Measurements from ENCODE around the gene CCT3. TPM values are rescaled to one million over a fixed set of nuclear protein-coding genes. Genes with fewer than 3 reads are reported as not detected.

The CCT3 gene
- total RNA-seq, 2 donors from 2014 or later = 102 to 146 TPM

DNA sequence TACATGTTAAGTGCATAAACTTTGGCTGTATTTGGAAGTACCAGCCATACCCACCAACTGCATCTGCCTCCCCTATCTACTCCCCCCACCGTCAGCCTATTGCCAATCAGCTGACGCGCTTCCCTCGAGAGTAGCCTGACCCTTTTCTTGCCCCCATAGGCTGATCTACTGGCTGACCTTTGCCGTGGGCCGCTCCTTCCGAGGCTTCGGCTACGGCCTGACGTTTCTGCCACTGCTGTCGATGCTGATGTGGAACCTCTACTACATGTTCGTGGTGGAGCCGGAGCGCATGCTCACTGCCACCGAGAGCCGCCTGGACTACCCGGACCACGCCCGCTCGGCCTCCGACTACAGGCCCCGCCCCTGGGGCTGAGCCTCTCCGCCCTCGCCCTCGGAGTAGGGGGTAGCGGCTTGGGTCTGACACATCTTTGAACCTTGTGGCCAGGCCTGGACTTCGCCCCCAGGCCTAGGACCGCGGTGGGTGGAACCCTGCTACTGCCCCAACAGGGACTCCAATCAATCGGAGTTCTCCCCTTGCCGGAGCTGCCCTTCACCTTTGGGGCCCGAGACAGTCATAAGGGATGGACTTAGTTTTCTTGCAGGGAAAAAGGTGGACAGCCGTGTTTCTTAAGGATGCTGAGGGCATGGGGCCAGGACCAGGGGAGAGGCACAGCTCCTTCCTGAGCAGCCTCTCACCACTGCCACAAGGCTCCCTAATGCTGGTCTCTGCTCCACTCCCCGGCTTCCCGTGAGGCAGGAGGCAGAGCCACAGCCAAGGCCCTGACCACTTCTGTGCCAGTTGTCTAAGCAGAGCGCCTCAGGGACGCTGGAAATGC, 46.6 kb downstream of the CCT3 start:
- Histone ChIP-seq H3K27me3 (no peaks in the 10 kb centered on the region), H3K4me3 (peak overlapping the region; percentile 35 to 46), H3K9me3 (no peaks in the 10 kb centered on the region), H3K27ac (peak overlapping the region; percentile 80 to 83), H3K36me3 (no peaks in the 10 kb centered on the region), H3K4me1 (peaks cover 0 to 19% of the 10 kb centered on the region in 2 donors)
- DNase-seq (ENCODE audit: low spot score) = peak; percentile 95
- TF ChIP-seq, protein P1, sequence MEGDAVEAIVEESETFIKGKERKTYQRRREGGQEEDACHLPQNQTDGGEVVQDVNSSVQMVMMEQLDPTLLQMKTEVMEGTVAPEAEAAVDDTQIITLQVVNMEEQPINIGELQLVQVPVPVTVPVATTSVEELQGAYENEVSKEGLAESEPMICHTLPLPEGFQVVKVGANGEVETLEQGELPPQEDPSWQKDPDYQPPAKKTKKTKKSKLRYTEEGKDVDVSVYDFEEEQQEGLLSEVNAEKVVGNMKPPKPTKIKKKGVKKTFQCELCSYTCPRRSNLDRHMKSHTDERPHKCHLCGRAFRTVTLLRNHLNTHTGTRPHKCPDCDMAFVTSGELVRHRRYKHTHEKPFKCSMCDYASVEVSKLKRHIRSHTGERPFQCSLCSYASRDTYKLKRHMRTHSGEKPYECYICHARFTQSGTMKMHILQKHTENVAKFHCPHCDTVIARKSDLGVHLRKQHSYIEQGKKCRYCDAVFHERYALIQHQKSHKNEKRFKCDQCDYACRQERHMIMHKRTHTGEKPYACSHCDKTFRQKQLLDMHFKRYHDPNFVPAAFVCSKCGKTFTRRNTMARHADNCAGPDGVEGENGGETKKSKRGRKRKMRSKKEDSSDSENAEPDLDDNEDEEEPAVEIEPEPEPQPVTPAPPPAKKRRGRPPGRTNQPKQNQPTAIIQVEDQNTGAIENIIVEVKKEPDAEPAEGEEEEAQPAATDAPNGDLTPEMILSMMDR (IDR thresholded peaks at IDR 0.05) = no peak

GRCh38 chr1:156289857-156290256, 48.2 kb downstream of the CCT3 start:
- TF ChIP-seq, protein P1 (IDR thresholded peaks at IDR 0.05) = no peak
- Histone ChIP-seq H3K36me3 (no peaks in the 10 kb centered on the region), H3K9me3 (no peaks in the 10 kb centered on the region), H3K4me1 (peaks cover 0 to 14% of the 10 kb centered on the region in 2 donors), H3K27me3 (no peaks in the 10 kb centered on the region), H3K4me3 (no peak overlapping the region), H3K27ac (no peak overlapping the region)
- DNase-seq (ENCODE audit: low spot score) = no peak

- H3K36me3 ChIP-seq = no peaks in the 10 kb centered on the region
- no peaks in the 10 kb centered on the region for H3K27me3 ChIP-seq
- TF ChIP-seq, protein P1 (IDR thresholded peaks at IDR 0.05) = no peak
- H3K4me3 ChIP-seq = no peak overlapping the region
- peaks cover 0 to 23% of the 10 kb centered on the region in 2 donors for H3K4me1 ChIP-seq
- no peak for DNase-seq (ENCODE audit: low spot score)
- H3K27ac ChIP-seq = no peak overlapping the region
- no peaks in the 10 kb centered on the region for H3K9me3 ChIP-seq
These were observed 52.0 kb downstream of the CCT3 start for GRCh38 chr1:156286061-156286460.

DNA sequence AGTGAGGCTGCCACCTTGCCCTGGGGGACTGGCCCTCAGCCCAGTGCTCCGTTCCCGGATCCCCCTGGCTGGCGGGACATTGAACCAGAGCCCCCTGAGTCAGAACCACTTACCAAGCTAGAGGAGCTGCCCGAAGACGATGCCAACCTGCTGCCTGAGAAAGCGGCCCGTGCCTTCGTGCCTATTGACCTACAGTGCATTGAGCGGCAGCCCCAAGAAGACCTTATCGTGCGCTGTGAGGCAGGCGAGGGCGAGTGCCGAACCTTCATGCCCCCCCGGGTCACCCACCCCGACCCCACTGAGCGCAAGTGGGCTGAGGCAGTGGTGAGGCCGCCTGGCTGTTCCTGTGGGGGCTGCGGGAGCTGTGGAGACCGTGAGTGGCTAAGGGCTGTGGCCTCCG, 52.7 kb downstream of the CCT3 start:
- no peak overlapping the region for H3K4me3 ChIP-seq
- DNase-seq (ENCODE audit: low spot score) = no peak
- no peaks in the 10 kb centered on the region for H3K9me3 ChIP-seq
- TF ChIP-seq, protein P1 (IDR thresholded peaks at IDR 0.05) = no peak
- peaks cover 0 to 29% of the 10 kb centered on the region in 2 donors for H3K4me1 ChIP-seq
- H3K36me3 ChIP-seq = no peaks in the 10 kb centered on the region
- H3K27me3 ChIP-seq = no peaks in the 10 kb centered on the region
- H3K27ac ChIP-seq = no peak overlapping the region

- Histone ChIP-seq H3K4me1 (peaks cover 0 to 36% of the 10 kb centered on the region in 2 donors), H3K4me3 (no peak overlapping the region), H3K9me3 (no peaks in the 10 kb centered on the region), H3K36me3 (no peaks in the 10 kb centered on the region), H3K27me3 (no peaks in the 10 kb centered on the region), H3K27ac (no peak overlapping the region)
- DNase-seq (ENCODE audit: low spot score) = no peak
- TF ChIP-seq, protein P1 (IDR thresholded peaks at IDR 0.05) = no peak
These were observed 53.3 kb downstream of the CCT3 start for GRCh38 chr1:156284757-156285156.
